ENCODE results near the gene SHISA6.

The SHISA6 gene

DNA sequence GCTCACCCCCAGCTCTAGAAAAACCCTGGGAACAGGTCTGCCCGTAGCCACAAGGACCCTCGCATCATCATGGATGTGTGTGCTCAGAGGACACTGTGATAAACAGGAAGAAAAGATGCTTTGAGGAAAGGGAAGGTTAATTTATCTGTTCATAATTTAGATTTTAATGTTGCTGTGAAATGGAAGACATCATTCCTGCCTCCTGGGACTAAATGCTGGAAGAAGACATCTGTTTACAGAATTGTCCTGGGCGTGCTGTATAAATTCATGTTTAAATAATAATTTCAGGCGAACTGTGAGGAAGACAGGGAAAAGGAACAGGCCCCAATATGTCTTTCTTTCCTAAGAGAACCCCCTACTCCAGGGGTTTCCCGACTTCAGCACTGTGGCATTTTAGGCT lies 112.6 kb downstream of the SHISA6 start:
- no peak for DNase-seq (ENCODE audit: low spot score)

- no peak for DNase-seq (ENCODE audit: low spot score)
Observed at GRCh38 chr17:11356371-11356770, 115.4 kb downstream of the SHISA6 start.

DNA sequence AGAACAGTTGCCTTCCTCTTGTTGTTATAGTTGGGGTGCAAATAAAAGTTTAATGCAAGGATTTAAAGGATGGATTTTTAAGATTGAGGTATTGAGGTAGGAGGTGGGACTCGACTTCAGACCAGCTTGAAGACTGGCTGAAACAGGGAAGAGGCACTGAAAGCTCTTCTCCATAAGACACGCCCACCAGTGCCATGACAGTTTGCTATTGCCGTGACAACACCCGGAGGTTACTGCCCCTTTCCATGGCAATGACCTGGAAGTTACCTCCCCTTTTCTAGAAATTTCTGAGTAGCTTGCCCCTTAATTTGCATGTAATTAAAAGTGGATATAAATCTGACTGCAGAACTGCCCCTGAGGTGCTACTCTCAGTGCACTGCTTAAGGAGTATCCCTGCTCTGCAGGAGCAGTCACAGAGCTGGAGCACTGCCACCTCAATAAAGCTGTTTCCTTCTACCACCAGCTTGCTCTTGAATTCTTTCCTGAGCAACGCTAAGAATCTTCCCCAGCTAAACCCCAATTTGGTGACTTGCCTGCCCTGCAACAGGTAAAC lies 122.6 kb downstream of the SHISA6 start:
- DNase-seq (ENCODE audit: low spot score): no peak

GRCh38 chr17:11366272-11366850 lies 125.3 kb downstream of the SHISA6 start:
- DNase-seq (ENCODE audit: low spot score): no peak

DNA sequence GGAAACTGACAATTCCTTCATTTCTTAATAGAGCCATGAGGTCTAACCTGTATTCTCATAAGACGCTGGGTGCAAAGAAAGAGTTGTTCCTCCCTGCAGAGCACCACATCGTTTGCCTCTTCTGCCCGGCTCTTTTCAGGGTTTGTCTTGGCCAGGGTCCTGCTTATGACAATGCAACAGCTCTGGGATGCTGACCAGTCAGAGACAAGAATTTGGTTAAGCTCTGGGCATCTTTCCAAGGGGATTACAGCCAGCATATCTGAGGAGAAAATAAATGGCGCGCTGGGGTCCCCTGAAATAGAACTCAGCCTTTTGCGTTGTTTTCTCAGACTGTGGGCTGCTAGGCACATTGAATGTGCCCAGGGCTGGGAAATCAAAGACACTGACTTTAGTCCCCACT lies 128.6 kb downstream of the SHISA6 start:
- no peak for DNase-seq (ENCODE audit: low spot score)

DNA sequence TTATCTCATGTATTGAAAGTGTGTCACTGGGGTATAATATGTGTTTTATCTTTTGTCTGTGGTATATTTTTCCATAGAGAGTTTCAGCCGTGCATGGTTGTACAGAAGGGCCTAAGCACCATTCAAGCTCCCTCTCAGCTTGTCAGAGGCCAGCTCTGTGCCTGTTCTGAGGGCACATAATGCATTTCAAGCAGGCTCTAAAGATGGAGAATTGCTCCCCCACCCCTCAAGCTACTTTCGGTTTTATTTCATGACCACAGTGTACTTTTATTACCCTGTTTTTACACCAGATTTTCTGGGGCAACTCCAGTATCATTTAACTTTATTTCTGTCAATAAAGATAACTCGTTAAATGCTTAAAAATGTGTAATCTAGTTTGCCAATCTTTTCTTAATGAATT lies 131.7 kb downstream of the SHISA6 start:
- DNase-seq (ENCODE audit: low spot score): no peak

- no peak for DNase-seq (ENCODE audit: low spot score)
Observed at GRCh38 chr17:11378506-11378905, 137.5 kb downstream of the SHISA6 start.

GRCh38 chr17:11380761-11381160 lies 139.7 kb downstream of the SHISA6 start:
- DNase-seq (ENCODE audit: low spot score): no peak

- DNase-seq (ENCODE audit: low spot score): no peak
Observed at GRCh38 chr17:11383157-11383556, 142.1 kb downstream of the SHISA6 start.

- DNase-seq (ENCODE audit: low spot score): no peak
Observed at GRCh38 chr17:11384131-11384530, 143.1 kb downstream of the SHISA6 start.

GRCh38 chr17:11387610-11388009 lies 146.6 kb downstream of the SHISA6 start:
- no peak for DNase-seq (ENCODE audit: low spot score)

DNA sequence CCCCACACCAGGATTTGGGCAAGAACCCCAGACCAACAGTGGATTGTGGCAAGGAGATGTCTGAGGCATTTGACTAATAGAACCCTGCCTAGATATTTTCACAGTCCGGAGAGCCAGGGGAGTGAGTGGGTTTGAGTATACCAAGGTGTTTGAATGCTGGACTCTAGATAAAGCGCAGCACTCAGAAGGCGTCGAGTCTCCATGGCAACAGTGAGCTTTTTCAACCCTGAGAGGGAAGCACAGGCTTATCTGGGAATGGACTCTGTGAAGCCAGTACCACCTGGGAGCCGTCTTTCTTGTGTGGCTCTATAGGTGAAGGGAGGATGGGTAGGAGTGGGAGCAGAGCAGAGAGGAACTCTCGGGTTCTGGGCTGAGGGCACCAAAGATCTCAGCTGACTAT lies 147.0 kb downstream of the SHISA6 start:
- DNase-seq (ENCODE audit: low spot score): no peak

- DNase-seq (ENCODE audit: low spot score): no peak
Observed at GRCh38 chr17:11389583-11389982, 148.6 kb downstream of the SHISA6 start.

GRCh38 chr17:11391134-11391533 lies 150.1 kb downstream of the SHISA6 start:
- DNase-seq (ENCODE audit: low spot score): no peak

GRCh38 chr17:11404431-11405276 lies 163.6 kb downstream of the SHISA6 start:
- no peak for DNase-seq (ENCODE audit: low spot score)

GRCh38 chr17:11406716-11407115 lies 165.7 kb downstream of the SHISA6 start:
- DNase-seq (ENCODE audit: low spot score): no peak

GRCh38 chr17:11412654-11413053 lies 171.6 kb downstream of the SHISA6 start:
- DNase-seq (ENCODE audit: low spot score): no peak

DNA sequence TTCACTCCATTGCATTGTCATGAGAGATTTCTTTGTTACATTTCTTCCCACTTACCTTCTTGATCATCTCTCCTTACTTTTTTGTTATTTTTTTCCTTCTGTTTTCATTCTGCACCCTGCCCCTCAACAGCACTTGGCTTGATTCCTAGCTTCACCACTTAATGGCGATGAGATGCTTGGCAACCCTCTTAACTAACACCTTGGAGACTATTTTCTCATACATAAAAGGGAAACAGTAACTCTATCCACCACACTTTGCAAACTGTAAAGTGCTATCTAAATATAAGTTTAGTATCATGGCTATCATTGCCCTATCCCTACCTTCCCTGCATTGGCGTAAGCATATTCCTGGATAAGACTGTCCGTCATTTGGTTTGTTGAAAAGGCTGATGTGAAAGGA lies 177.3 kb downstream of the SHISA6 start:
- DNase-seq (ENCODE audit: low spot score): no peak

GRCh38 chr17:11430751-11431150 lies 189.7 kb downstream of the SHISA6 start:
- no peak for DNase-seq (ENCODE audit: low spot score)

- DNase-seq (ENCODE audit: low spot score): no peak
Observed at GRCh38 chr17:11438673-11439072, 197.7 kb downstream of the SHISA6 start.

GRCh38 chr17:11441004-11441403 lies 200.0 kb downstream of the SHISA6 start:
- no peak for DNase-seq (ENCODE audit: low spot score)

- DNase-seq (ENCODE audit: low spot score): no peak
Observed at GRCh38 chr17:11446316-11446715, 205.3 kb downstream of the SHISA6 start.

GRCh38 chr17:11454096-11454495 lies 213.1 kb downstream of the SHISA6 start:
- no peak for DNase-seq (ENCODE audit: low spot score)

DNA sequence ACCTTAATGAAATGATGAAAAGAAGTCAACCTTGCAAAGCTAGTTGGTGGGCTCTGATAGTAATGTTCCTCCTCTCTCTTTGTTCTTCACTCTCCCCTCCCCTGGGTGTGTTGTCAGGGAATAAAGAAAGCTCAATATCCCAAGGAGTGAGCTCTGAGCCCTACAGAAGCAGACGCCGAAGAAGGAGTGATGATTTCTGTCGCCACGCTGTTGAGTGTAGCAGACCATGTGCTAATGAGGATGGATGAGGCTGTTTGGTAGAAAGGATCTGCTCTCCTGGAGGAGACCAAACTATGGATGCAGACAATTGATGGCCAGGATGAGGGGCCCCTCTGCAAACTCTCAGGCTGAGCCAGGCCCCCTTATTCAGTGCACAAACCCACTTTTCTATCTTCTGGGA lies 217.3 kb downstream of the SHISA6 start:
- DNase-seq (ENCODE audit: low spot score): no peak

Data from hepatic stellate cell (primary cell).